Endothelial cell of umbilical vein (primary cell): ENCODE data around the gene DNAJC6. TPM values are rescaled to one million over a fixed set of nuclear protein-coding genes. Genes with fewer than 3 reads are reported as not detected.

Experiments used
- BruUV-seq: library from RNA; stranded (reverse); fragments of 400-500 nt; replicated peaks from 2 replicates; lab custom pipeline; 2021; lab: Mats Ljungman, UMichigan
- CTCF ChIA-PET: fragments of 300-600, 350-600 bp; sonication (Branson Sonifier 250); formaldehyde crosslinking; loops from one replicate; lab custom pipeline; 2021; ENCODE audit warnings: antibody characterized with exemption, inconsistent platforms; lab: Charles Lee
- POLR2A ChIA-PET: fragments of 300-600, 350-600 bp; sonication (Branson Sonifier 250); formaldehyde crosslinking; loops from one replicate; lab custom pipeline; 2021; ENCODE audit warnings: antibody characterized with exemption, inconsistent platforms; lab: Charles Lee
- DNase-seq: peaks from one replicate; pipeline ENCODE4 v3.0.0-alpha.2; 2011; ENCODE audit warnings: low read depth, low spot score
- FAIRE-seq: peaks from 2 replicates; lab custom pipeline; 2011; peaks lifted over from hg19 to GRCh38; lab: Jason Lieb, UNC
- H2AFZ ChIP-seq: 2 replicates; pipeline ENCODE4 v1.6.0; 2012; ENCODE audit warnings: low read depth, low read length, control low read depth, inconsistent platforms
- H3K27ac ChIP-seq: 2 replicates; pipeline ENCODE4 v1.5.1; 2011; ENCODE audit warnings: low read depth, mild to moderate bottlenecking, control low read depth, low read length, moderate library complexity; ENCODE audit not compliant: insufficient read depth
- H3K27me3 ChIP-seq, 2 experiments: 2 replicates each; pipeline versions ENCODE4 v1.6.0 to v1.6.1; 2011; ENCODE audit warnings: low read length in 2 of 2, mixed read lengths in 1 of 2; ENCODE audit not compliant: control insufficient read depth in 2 of 2, insufficient read depth in 2 of 2
- H3K36me3 ChIP-seq, 2 experiments: 2 replicates in 1 of 2; 3 replicates in 1 of 2; pipeline ENCODE4 v1.5.1; 2011; ENCODE audit warnings: low read length in 2 of 2, mild to moderate bottlenecking in 1 of 2, moderate library complexity in 1 of 2; ENCODE audit not compliant: control insufficient read depth in 2 of 2, insufficient read depth in 2 of 2; ENCODE audit errors: extremely low read depth in 1 of 2
- H3K4me1 ChIP-seq: 3 replicates; pipeline ENCODE4 v1.5.1; 2011; ENCODE audit warnings: mild to moderate bottlenecking, low read length; ENCODE audit not compliant: control insufficient read depth, insufficient read depth; ENCODE audit errors: extremely low read depth
- H3K4me2 ChIP-seq: 2 replicates; pipeline ENCODE4 v1.6.1; 2011; ENCODE audit warnings: low read length, control low read depth, mixed read lengths; ENCODE audit not compliant: insufficient read depth
- H3K4me3 ChIP-seq, 3 experiments: fragments of 200-600 bp in 1 of 3; sonication (generic), shearing (Covaris generic) in 1 of 3; replicated peaks in 1 of 3; 2 replicates each; pipeline ENCODE4 v1.5.1; 2011 to 2016; ENCODE audit warnings: control low read depth in 3 of 3, low read length in 3 of 3, mild to moderate bottlenecking in 2 of 3, inconsistent platforms in 1 of 3, low read depth in 1 of 3, moderate library complexity in 1 of 3; ENCODE audit not compliant: insufficient read depth in 1 of 3
- H3K79me2 ChIP-seq: 2 replicates; pipeline ENCODE4 v1.6.0; 2012; ENCODE audit warnings: low read length, inconsistent platforms; ENCODE audit not compliant: control insufficient read depth, insufficient read depth
- H3K9ac ChIP-seq: replicated peaks from 2 replicates; pipeline ENCODE3; 2011; ENCODE audit warnings: low read length, control low read depth; ENCODE audit not compliant: insufficient read depth; ENCODE audit errors: extremely low read depth
- H3K9me1 ChIP-seq: replicated peaks from 3 replicates; pipeline ENCODE4 v1.6.0; 2011; ENCODE audit warnings: mild to moderate bottlenecking, low read length; ENCODE audit not compliant: control insufficient read depth, insufficient read depth; ENCODE audit errors: extremely low read depth
- H3K9me3 ChIP-seq: replicated peaks from 2 replicates; pipeline ENCODE4 v1.5.1; 2012; ENCODE audit warnings: low read length, inconsistent platforms; ENCODE audit not compliant: control insufficient read depth, insufficient read depth
- H4K20me1 ChIP-seq: replicated peaks from 2 replicates; pipeline ENCODE3; 2011; ENCODE audit warnings: mild to moderate bottlenecking, low read length; ENCODE audit not compliant: control insufficient read depth, insufficient read depth; ENCODE audit errors: extremely low read depth
- EZH2 ChIP-seq: IDR thresholded peaks from 2 replicates; pipeline ENCODE4 v1.6.1; 2012; ENCODE audit warnings: borderline replicate concordance, low read depth, mild to moderate bottlenecking, moderate library complexity, low read length, inconsistent platforms; ENCODE audit not compliant: severe bottlenecking
- FOS ChIP-seq: IDR thresholded peaks from 2 replicates; pipeline ENCODE4 v1.6.1; 2011; ENCODE audit warnings: mild to moderate bottlenecking, low read length, moderate library complexity, borderline replicate concordance; ENCODE audit not compliant: insufficient read depth
- JUN ChIP-seq: IDR thresholded peaks from 2 replicates; pipeline ENCODE4 v1.6.1; 2011; ENCODE audit warnings: borderline replicate concordance, low read depth; ENCODE audit not compliant: insufficient read length, insufficient read depth
- MYC ChIP-seq: IDR thresholded peaks from one replicate; pipeline ENCODE4 v1.6.1; 2011; ENCODE audit warnings: mild to moderate bottlenecking, low read depth, low read length
- POLR2A ChIP-seq: IDR thresholded peaks from 2 replicates; pipeline ENCODE4 v1.6.1; 2012; ENCODE audit warnings: low read depth, mild to moderate bottlenecking, control low read depth, low read length
- POLR2AphosphoS5 ChIP-seq: IDR thresholded peaks from 2 replicates; pipeline ENCODE4 v1.6.1; 2012; ENCODE audit warnings: low read depth, mild to moderate bottlenecking, control low read depth, low read length, moderate library complexity; ENCODE audit not compliant: insufficient read depth
- dilution Hi-C: fragments of 300-500 bp; cut with MboI; formaldehyde crosslinking; loops from one replicate; pipeline ENCODE4 v1.15.0; 2019; ENCODE audit warnings: low sequenced_read_pairs; ENCODE audit not compliant: extremely low pct_ligation_motif_present
- intact Hi-C: fragments of 100-400 bp; cut with micrococcal nuclease; formaldehyde crosslinking; loops from one replicate; pipeline ENCODE4 v1.10.0; 2022
- polyA plus RNA-seq, 4 experiments: library from polyadenylated mRNA; depleted of rRNA in 3 of 4; stranded (reverse) in 3 of 4; unstranded in 1 of 4; fragments of >200 nt; gene quantifications; 2 replicates each; pipeline versions ENCODE4 v1.2.1 to v1.2.3, GENCODE V29; 2011 to 2012; ENCODE audit warnings: missing spikeins in 1 of 4
- total RNA-seq: library from RNA; stranded (reverse); gene quantifications from 2 replicates; pipeline ENCODE4 v1.2.3, GENCODE V29; 2021
- TF ChIP-seq, protein P1 (sequence below), 2 donors: IDR thresholded peaks; 1 replicate in 1 of 2; 2 replicates in 1 of 2; pipeline ENCODE4 v1.5.1; 2011; ENCODE audit warnings: low read length in 2 of 2, mild to moderate bottlenecking in 2 of 2, moderate library complexity in 2 of 2, control low read depth in 1 of 2, inconsistent platforms in 1 of 2, low read depth in 1 of 2; ENCODE audit not compliant: insufficient read depth in 1 of 2; ENCODE audit errors: extremely low read depth in 1 of 2

The DNAJC6 gene
- total and polyA plus RNA-seq, 2 donors (not counting 3 experiments of a cell fraction or from before 2014, with no cell fraction given) = 2.3 to 4.9 TPM

DNA sequence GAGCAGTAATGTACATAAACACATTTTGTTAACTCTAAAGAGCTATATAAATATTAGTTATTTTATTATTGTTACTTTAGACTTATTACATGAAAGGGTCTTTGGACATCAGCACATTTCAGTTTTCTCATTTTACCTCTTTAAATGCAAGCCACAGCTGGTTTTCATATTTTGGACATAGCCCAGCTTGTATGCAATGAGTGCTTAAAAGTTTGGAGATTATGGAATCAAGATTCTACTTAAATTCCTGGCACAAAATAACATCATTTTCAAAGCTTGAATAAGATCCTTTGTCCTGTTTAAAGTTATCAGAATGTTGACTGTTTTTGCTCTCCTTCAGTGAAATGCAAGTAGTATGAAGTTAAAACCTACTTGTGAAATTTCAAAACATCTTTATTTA lies 95.6 kb downstream of the DNAJC6 start:
- Histone ChIP-seq H3K4me2 (no peak overlapping the region), H3K9ac (no peak overlapping the region), H3K27me3 (no peaks in the 10 kb centered on the region), H4K20me1 (no peaks in the 10 kb centered on the region), H2AFZ (no peak overlapping the region), H3K36me3 (peaks cover 0 to 2% of the 10 kb centered on the region in 2 experiments), H3K27ac (no peak overlapping the region), H3K9me1 (no peaks in the 10 kb centered on the region), H3K4me3 (no peak overlapping the region), H3K79me2 (no peaks in the 10 kb centered on the region), H3K4me1 (no peaks in the 10 kb centered on the region), H3K9me3 (no peaks in the 10 kb centered on the region)
- intact Hi-C loops (no loop called here), dilution Hi-C loops (no loop called here)
- DNase-seq = no peak
- ChIA-PET POLR2A (no interaction called here), CTCF (interaction anchor here (0.6 to 0.8 kb wide), 2 partner anchors 11 to 44 kb away, joined by 3 read pairs; no protein-coding TSS in a partner anchor)
- FAIRE-seq = no peak
- no peak for TF ChIP-seq POLR2AphosphoS5
- TF ChIP-seq MYC = no peak
- TF ChIP-seq JUN = no peak
- TF ChIP-seq, protein P1, sequence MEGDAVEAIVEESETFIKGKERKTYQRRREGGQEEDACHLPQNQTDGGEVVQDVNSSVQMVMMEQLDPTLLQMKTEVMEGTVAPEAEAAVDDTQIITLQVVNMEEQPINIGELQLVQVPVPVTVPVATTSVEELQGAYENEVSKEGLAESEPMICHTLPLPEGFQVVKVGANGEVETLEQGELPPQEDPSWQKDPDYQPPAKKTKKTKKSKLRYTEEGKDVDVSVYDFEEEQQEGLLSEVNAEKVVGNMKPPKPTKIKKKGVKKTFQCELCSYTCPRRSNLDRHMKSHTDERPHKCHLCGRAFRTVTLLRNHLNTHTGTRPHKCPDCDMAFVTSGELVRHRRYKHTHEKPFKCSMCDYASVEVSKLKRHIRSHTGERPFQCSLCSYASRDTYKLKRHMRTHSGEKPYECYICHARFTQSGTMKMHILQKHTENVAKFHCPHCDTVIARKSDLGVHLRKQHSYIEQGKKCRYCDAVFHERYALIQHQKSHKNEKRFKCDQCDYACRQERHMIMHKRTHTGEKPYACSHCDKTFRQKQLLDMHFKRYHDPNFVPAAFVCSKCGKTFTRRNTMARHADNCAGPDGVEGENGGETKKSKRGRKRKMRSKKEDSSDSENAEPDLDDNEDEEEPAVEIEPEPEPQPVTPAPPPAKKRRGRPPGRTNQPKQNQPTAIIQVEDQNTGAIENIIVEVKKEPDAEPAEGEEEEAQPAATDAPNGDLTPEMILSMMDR (IDR thresholded peaks at IDR 0.05; ENCODE audit: extremely low read depth in 1 of 2, insufficient read depth in 1 of 2, low read depth in 1 of 2, low read length in 2 of 2) = no peak
- TF ChIP-seq FOS = no peak
- no TSS peak for BruUV-seq

DNA sequence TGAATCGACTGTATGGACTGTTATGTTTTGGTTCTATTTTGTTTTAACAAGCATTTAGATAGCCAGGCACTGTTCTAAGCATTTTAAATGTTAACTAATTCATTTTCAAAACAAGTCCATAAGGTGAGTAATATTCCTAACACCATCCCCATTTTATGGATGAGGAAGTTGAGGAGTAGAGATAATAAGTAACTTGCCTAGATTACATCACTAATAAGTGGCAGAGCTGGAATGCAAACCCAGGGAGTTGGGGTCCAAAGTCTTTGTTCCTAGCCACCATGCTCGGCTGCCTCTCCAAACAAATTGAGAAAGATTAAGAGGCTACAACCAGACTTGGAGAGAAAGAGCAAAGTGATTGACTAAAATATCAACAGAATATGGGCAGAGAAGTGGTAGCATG lies 98.5 kb downstream of the DNAJC6 start:
- no peak for FAIRE-seq
- dilution Hi-C loops = no loop called here
- no TSS peak for BruUV-seq

More for the DNA sequence above, 98.5 kb downstream of the DNAJC6 start:
- no peaks in the 10 kb centered on the region for H4K20me1 ChIP-seq
- no peak overlapping the region for H3K4me3 ChIP-seq
- H3K36me3 ChIP-seq = no peaks in the 10 kb centered on the region
- no peaks in the 10 kb centered on the region for H3K9me1 ChIP-seq
- H3K27ac ChIP-seq = no peak overlapping the region
- H3K4me2 ChIP-seq = no peak overlapping the region
- TF ChIP-seq POLR2A = no peak
- no peak for TF ChIP-seq JUN
- TF ChIP-seq POLR2AphosphoS5 = no peak
- no peak for TF ChIP-seq EZH2
- H3K9ac ChIP-seq = no peak overlapping the region
- H2AFZ ChIP-seq = no peak overlapping the region
- DNase-seq = no peak
- CTCF ChIA-PET = no interaction called here
- H3K79me2 ChIP-seq = no peaks in the 10 kb centered on the region
- H3K9me3 ChIP-seq = no peaks in the 10 kb centered on the region
- no peaks in the 10 kb centered on the region for H3K27me3 ChIP-seq
- no peaks in the 10 kb centered on the region for H3K4me1 ChIP-seq
- POLR2A ChIA-PET = no interaction called here
- intact Hi-C loops = no loop called here
